D721Med (cell line): ENCODE measurements around the gene CAMK2A.

Experiments
- DNase-seq: peaks from one replicate; pipeline ENCODE4 v3.0.0; 2011; ENCODE audit warnings: low spot score; ENCODE audit not compliant: insufficient read length
- FAIRE-seq: peaks from 2 replicates; lab custom pipeline; 2011; peaks lifted over from hg19 to GRCh38; lab: Jason Lieb, UNC
- TF ChIP-seq, protein P1 (sequence below): IDR thresholded peaks from 2 replicates; pipeline ENCODE4 v1.5.1; 2012; ENCODE audit warnings: mild to moderate bottlenecking, control low read depth; ENCODE audit not compliant: insufficient read depth; ENCODE audit errors: missing control alignments

The CAMK2A gene

DNA sequence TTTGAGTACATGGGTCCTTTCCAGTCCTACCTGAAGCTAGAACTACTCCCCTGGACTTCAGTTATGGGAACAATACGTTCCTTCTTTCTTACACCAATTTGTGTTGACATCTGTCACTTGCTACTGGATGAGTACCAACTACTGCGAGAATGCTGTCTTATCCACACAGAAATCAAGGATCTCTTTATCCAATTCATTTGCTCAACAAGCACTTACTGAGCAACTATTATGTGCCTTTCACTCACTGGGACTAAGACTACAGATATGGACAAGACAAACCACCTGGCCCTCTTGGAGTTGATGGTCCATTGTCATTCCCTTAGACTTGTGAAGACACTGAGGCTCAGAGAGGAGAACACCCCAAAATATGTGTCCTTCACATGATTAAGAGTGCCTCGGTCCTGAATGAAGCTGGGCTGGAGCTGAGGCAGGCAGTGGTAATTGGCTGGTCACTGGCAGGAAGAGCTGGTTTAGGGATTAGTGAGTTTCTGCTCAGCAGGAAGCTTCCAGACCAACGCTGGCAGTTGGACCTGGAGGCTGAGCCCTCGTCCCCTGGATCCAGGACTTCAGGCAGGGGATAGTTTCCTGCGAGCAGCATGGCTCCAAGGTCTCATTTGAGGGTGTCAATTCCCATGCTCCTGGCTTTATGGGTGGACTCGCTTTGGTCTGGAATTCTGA, 21.6 kb upstream of the CAMK2A start:
- DNase-seq (no peak), FAIRE-seq (no peak)
- TF ChIP-seq, protein P1, sequence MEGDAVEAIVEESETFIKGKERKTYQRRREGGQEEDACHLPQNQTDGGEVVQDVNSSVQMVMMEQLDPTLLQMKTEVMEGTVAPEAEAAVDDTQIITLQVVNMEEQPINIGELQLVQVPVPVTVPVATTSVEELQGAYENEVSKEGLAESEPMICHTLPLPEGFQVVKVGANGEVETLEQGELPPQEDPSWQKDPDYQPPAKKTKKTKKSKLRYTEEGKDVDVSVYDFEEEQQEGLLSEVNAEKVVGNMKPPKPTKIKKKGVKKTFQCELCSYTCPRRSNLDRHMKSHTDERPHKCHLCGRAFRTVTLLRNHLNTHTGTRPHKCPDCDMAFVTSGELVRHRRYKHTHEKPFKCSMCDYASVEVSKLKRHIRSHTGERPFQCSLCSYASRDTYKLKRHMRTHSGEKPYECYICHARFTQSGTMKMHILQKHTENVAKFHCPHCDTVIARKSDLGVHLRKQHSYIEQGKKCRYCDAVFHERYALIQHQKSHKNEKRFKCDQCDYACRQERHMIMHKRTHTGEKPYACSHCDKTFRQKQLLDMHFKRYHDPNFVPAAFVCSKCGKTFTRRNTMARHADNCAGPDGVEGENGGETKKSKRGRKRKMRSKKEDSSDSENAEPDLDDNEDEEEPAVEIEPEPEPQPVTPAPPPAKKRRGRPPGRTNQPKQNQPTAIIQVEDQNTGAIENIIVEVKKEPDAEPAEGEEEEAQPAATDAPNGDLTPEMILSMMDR, result no peak

DNA sequence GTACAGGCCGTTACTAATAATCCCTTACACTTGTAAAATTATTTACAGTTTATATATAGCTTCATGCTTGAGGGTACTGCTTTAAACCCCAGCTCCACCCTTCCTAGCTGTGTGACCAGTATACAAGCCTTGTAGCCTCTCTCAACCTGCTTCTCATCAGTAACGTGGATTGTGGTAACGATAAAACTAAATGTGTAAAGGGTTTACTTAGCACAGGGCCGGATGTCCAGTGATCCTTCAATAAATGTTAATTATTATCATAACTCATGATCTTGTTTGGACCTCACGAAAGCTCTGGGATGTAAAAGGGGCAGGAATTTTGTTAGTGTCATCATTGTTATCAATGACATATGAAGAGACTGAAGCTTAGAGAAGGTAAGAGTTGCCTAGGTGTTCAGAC, 20.7 kb upstream of the CAMK2A start:
- TF ChIP-seq, protein P1, result no peak

DNA sequence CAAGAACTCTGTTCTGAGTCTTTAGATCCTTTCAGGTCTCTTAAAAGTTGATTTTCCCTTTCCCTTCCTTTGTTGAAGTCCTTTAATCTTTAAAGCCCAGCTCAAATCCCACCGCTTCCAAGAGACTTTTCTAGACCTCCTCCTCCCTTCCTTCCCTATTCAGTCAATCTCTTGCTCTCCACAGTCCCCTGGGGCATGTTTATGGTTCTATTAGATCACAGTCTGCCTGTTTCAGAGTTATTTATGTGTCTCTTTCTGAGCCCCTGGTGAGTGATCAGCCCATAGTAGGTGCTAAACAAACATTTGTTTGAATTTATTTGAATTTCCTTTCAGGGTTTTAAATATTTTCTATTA, 20.3 kb upstream of the CAMK2A start:
- DNase-seq (no peak), FAIRE-seq (no peak)
- TF ChIP-seq, protein P1, result no peak

More for the DNA sequence above, 20.7 kb upstream of the CAMK2A start:
- FAIRE-seq (no peak), DNase-seq (no peak)

DNA sequence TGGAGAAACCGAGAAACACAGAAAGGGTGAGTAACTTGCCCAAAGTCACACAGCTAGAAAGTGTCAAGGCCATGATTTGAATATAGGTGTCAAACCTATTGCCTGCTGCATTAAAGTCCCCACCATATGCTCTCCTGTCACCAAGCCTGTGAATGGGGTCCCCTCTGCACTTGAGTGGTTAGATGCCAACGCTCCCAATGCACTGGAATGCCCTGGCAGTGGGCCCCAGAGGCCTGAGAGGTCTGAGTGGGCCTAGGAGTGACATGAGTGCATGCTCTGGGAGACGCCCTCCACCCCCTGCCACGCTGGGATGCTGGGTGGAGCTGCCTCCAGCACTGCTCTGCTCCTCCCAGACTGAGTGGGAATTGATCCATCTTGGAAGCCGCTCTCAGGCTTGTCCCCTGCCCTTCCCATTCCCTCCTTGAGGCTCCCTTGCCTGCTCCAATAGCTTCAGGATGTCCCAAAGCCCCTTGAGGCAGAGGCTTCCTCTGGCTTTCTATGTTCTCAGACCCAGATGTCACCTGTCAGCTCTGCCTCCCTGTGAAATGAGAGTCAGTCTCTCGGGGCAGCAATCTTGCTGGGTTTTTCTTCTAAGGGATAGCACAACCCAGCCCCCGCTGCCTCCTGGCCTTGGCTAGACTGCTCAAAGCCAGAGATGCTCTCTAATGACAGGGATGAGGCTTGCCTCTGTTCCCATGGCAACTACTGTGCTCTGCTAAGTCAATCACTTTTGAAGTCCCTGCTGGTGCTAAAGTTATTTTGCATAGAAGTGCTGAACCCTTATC, 19.7 kb upstream of the CAMK2A start:
- no peak for DNase-seq
- TF ChIP-seq, protein P1, result no peak
- no peak for FAIRE-seq

DNA sequence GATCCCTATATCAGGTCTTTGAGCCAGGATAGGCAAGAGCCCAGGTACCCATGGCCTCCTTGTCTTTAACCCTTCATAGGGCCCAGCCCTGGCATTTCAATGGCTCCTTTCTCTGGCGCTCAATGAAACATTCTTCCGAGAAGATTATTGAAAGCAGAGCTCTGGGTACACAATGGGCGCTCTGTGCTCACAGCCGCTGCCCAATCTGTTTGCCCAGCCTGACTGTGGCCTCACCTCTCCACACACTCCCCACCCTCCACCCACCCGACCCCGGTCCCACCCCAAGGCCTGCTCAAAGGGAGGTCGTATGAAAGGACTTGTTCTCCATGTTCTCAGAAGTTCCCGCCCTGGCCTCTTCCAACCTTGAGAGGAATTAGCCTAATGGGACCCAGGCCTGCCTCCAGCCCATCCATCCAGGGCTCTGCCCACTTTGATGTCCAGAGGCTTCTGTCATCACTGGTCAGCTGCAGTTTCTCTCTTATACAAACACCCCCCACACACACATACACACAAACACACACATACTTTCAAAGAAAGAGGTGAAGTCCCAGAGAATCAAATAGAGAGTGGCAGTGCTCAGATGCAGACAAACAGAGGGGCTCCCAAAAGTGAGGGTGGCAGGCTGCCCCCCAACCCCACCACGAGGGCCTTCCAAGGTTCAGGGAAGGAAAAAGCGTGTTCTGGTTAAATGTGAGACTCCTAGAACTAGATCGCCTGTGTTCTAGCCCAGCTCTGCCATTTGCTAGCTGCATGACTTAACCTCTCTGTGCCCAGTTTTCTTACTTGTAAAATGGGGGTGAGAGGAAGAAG, 18.2 kb upstream of the CAMK2A start:
- TF ChIP-seq, protein P1, result no peak
- no peak for FAIRE-seq
- no peak for DNase-seq

DNA sequence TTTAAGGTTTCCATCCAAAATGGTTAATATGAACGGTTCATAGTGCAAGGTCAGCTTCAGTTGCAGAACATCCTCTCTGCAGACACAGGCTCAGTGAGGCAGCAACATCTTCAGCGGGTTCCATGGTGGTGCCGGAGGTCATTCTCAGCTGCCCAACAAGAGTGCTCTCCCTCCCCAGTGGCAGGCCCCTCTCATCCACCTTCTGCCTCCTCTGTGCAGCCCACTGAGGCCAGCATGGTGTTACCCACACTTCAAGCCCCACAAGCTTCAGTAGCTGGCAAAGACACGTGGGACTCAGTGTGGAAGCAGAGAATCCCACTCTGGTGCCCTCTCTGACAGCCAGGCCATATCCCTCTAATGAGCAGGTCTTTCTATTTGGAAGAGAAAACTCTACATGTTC, 17.2 kb upstream of the CAMK2A start:
- FAIRE-seq, result no peak
- TF ChIP-seq, protein P1, result no peak
- no peak for DNase-seq
